Small intestine (tissue), 7 donors: ENCODE results near the gene NQO2. TPM values are rescaled to one million over a fixed set of nuclear protein-coding genes. Genes with fewer than 3 reads are reported as not detected.
A peak's percentile ranks its signal among the peaks of the same experiment; 100 is the strongest.
"Not testable (repeated sequence)": the region's sequence is repeated elsewhere in the genome, so short reads cannot be mapped to it uniquely, and the experiment has no call there.

Source experiments
- DNase-seq, 2 donors: peaks; one replicate each; pipeline versions ENCODE4 v3.0.0 to v3.0.0-alpha.2; 2013
- FAIRE-seq: peaks from 2 replicates; lab custom pipeline; 2012; peaks lifted over from hg19 to GRCh38; lab: Jason Lieb, UNC
- H3K27ac ChIP-seq, 3 donors: one replicate each; pipeline ENCODE4 v1.5.1; 2013; ENCODE audit warnings: low read length in 2 of 3, mild to moderate bottlenecking in 2 of 3, control low read depth in 1 of 3, inconsistent platforms in 1 of 3, low read depth in 1 of 3, moderate library complexity in 1 of 3
- H3K27me3 ChIP-seq, 3 donors: one replicate each; pipeline ENCODE4 v1.6.1; 2013; ENCODE audit warnings: low read length in 3 of 3, inconsistent platforms in 1 of 3; ENCODE audit not compliant: control insufficient read depth in 3 of 3, insufficient read depth in 3 of 3
- H3K36me3 ChIP-seq, 3 donors: one replicate each; pipeline ENCODE4 v1.6.1; 2013; ENCODE audit warnings: low read length in 3 of 3, inconsistent platforms in 1 of 3, low read depth in 1 of 3, mild to moderate bottlenecking in 1 of 3, moderate library complexity in 1 of 3; ENCODE audit not compliant: control insufficient read depth in 3 of 3, insufficient read depth in 2 of 3
- H3K4me1 ChIP-seq, 3 donors: one replicate each; pipeline ENCODE4 v1.6.1; 2013; ENCODE audit warnings: low read length in 2 of 3, inconsistent platforms in 1 of 3, low read depth in 1 of 3, mild to moderate bottlenecking in 1 of 3, moderate library complexity in 1 of 3; ENCODE audit not compliant: control insufficient read depth in 3 of 3, insufficient read depth in 2 of 3
- H3K4me3 ChIP-seq, 3 donors: one replicate each; pipeline ENCODE4 v1.5.1; 2013; ENCODE audit warnings: low read length in 3 of 3, control low read depth in 1 of 3, inconsistent platforms in 1 of 3, low read depth in 1 of 3, mild to moderate bottlenecking in 1 of 3, moderate library complexity in 1 of 3
- H3K9me3 ChIP-seq, 2 donors: one replicate each; pipeline ENCODE4 v1.6.1; 2013; ENCODE audit warnings: low read depth in 1 of 2, low read length in 1 of 2; ENCODE audit not compliant: control insufficient read depth in 2 of 2, insufficient read depth in 1 of 2
- WGBS, 3 donors: extraction: QIAGEN DNeasy Blood & Tissue Kit; methylation state at CpG; one replicate each; pipeline ENCODE4 v1.1.7; 2013; 5-methylcytosine and 5-hydroxymethylcytosine counted together
- polyA plus RNA-seq, 4 donors: library from polyadenylated mRNA; stranded (reverse) in 3 of 4; unstranded in 1 of 4; fragments of 200-250 nt in 3 of 4; fragments of 120-200 nt in 1 of 4; gene quantifications; one replicate each; pipeline versions ENCODE4 v1.2.1 to v1.2.3, GENCODE V29; 2013
- donor health status: healthy with polysubstance abuse.
- donor health status: control.
- donor health status: control.
- donor health status: Bipolar disorder and iron deficiency.
- donor health status: healthy.

The NQO2 gene
- polyA plus RNA-seq, 4 donors = 23.2 to 84.5 (median 58.9) TPM

GRCh38 chr6:3023663-3024483 is 24.2 kb downstream of the NQO2 start:
- Histone ChIP-seq H3K9me3 (no peaks in the 10 kb centered on the region), H3K4me3 (peak overlapping the region in 2 of 3 donors; percentile 20 to 60), H3K27me3 (no peaks in the 10 kb centered on the region), H3K36me3 (peaks cover 0 to 13% (median 0%) of the 10 kb centered on the region in 3 donors), H3K4me1 (peaks cover 0 to 11% (median 0%) of the 10 kb centered on the region in 3 donors), H3K27ac (peak overlapping the region; percentile 23 to 90 (median 56))
- no peak for FAIRE-seq
- peak; percentile 86 to 93 for DNase-seq
- WGBS, 3 donors = 18 to 36% (median 25%) methylated on average over 31 to 32 of the region's 32 CpGs

- WGBS, 3 donors = 72 to 90% (median 87%) methylated on average over 17 to 20 of the region's 20 CpGs
- H3K9me3 ChIP-seq = no peaks in the 10 kb centered on the region
- no peak overlapping the region for H3K4me3 ChIP-seq
- H3K27ac ChIP-seq = peak overlapping the region in 1 of 3 donors; percentile 83
- no peaks in the 10 kb centered on the region for H3K27me3 ChIP-seq
- no peak for FAIRE-seq
- H3K4me1 ChIP-seq = peaks cover 0 to 11% (median 0%) of the 10 kb centered on the region in 3 donors
- peaks cover 0 to 6% (median 0%) of the 10 kb centered on the region in 3 donors for H3K36me3 ChIP-seq
- DNase-seq = peak in 1 of 2 donors; percentile 20
Observed at GRCh38 chr6:3026791-3027626, 27.3 kb downstream of the NQO2 start.

GRCh38 chr6:3028156-3028555 is 28.5 kb downstream of the NQO2 start:
- not testable (repeated sequence) for H3K27ac ChIP-seq, DNase-seq, H3K27me3 ChIP-seq, H3K9me3 ChIP-seq, FAIRE-seq, H3K4me3 ChIP-seq, H3K36me3 ChIP-seq
- WGBS, 3 donors = 68 to 79% (median 78%) methylated on average over 5 of the region's 5 CpGs
- H3K4me1 ChIP-seq = peaks cover 0 to 11% (median 0%) of the 10 kb centered on the region in 3 donors

GRCh38 chr6:3031857-3032640 is 32.4 kb downstream of the NQO2 start:
- H3K27me3 ChIP-seq = peaks cover 0 to 7% (median 0%) of the 10 kb centered on the region in 3 donors
- FAIRE-seq (no peak), DNase-seq (peak in 1 of 2 donors; percentile 49)
- H3K9me3 ChIP-seq = peaks cover 0 to 7% of the 10 kb centered on the region in 2 donors
- no peak overlapping the region for H3K4me3 ChIP-seq
- H3K27ac ChIP-seq = no peak overlapping the region
- H3K36me3 ChIP-seq = no peaks in the 10 kb centered on the region
- WGBS, 3 donors = 45 to 66% (median 49%) methylated on average over 15 of the region's 15 CpGs
- H3K4me1 ChIP-seq = no peaks in the 10 kb centered on the region

- 29 to 60% (median 48%) methylated on average over 3 of the region's 3 CpGs for WGBS, 3 donors
- peak; percentile 61 to 91 for DNase-seq
- Histone ChIP-seq H3K27me3 (peaks cover 0 to 9% (median 0%) of the 10 kb centered on the region in 3 donors), H3K36me3 (no peaks in the 10 kb centered on the region), H3K4me3 (no peak overlapping the region), H3K27ac (peak overlapping the region in 1 of 3 donors; percentile 59), H3K4me1 (no peaks in the 10 kb centered on the region), H3K9me3 (peaks cover 0 to 7% of the 10 kb centered on the region in 2 donors)
- FAIRE-seq = no peak
Observed at GRCh38 chr6:3032986-3033385, 33.3 kb downstream of the NQO2 start.

GRCh38 chr6:3033652-3034051 is 34.0 kb downstream of the NQO2 start:
- H3K27ac ChIP-seq = no peak overlapping the region
- H3K27me3 ChIP-seq = peaks cover 0 to 9% (median 0%) of the 10 kb centered on the region in 3 donors
- H3K4me3 ChIP-seq = no peak overlapping the region
- FAIRE-seq = no peak
- no peak for DNase-seq
- H3K9me3 ChIP-seq = peaks cover 0 to 7% of the 10 kb centered on the region in 2 donors
- WGBS, 3 donors = 92 to 97% (median 97%) methylated on average over 5 of the region's 5 CpGs
- H3K4me1 ChIP-seq = no peaks in the 10 kb centered on the region
- H3K36me3 ChIP-seq = no peaks in the 10 kb centered on the region

- DNase-seq (no peak), FAIRE-seq (no peak)
- 73 to 87% (median 77%) methylated on average over 5 of the region's 5 CpGs for WGBS, 3 donors
Observed at GRCh38 chr6:3035397-3035796, 35.7 kb downstream of the NQO2 start.

More at GRCh38 chr6:3035397-3035796, 35.7 kb downstream of the NQO2 start:
- Histone ChIP-seq H3K4me3 (no peak overlapping the region), H3K27me3 (peaks cover 0 to 11% (median 0%) of the 10 kb centered on the region in 3 donors), H3K27ac (no peak overlapping the region), H3K36me3 (no peaks in the 10 kb centered on the region), H3K4me1 (peaks cover 0 to 9% (median 0%) of the 10 kb centered on the region in 3 donors), H3K9me3 (peaks cover 0 to 7% of the 10 kb centered on the region in 2 donors)
